Nephron (organoid): Measurements from ENCODE around the gene AQP5.

ENCODE experiments used
- H3K27ac Mint-ChIP-seq, 3 experiments: 2 replicates each; pipeline ENCODE4 v1.8.0; 2020; ENCODE audit warnings: mixed read lengths in 3 of 3, mild to moderate bottlenecking in 2 of 3, moderate library complexity in 1 of 3
- H3K27me3 Mint-ChIP-seq: 2 replicates; pipeline ENCODE4 v1.8.0; 2021; ENCODE audit warnings: low read depth, mild to moderate bottlenecking, moderate library complexity, mixed read lengths
- H3K36me3 Mint-ChIP-seq: 2 replicates; pipeline ENCODE4 v1.8.0; 2020; ENCODE audit warnings: low read depth, mixed read lengths
- H3K4me1 Mint-ChIP-seq: 2 replicates; pipeline ENCODE4 v1.8.0; 2020; ENCODE audit warnings: mixed read lengths
- H3K4me3 Mint-ChIP-seq, 3 experiments: 2 replicates each; pipeline ENCODE4 v1.8.0; 2020; ENCODE audit warnings: mild to moderate bottlenecking in 3 of 3, mixed read lengths in 3 of 3, moderate library complexity in 2 of 3
- H3K9me3 Mint-ChIP-seq: 2 replicates; pipeline ENCODE4 v1.8.0; 2020; ENCODE audit warnings: mixed read lengths
- CTCF ChIP-seq, 3 experiments: fragments of 200-600 bp; sonication (generic); IDR thresholded peaks; one replicate each; pipeline ENCODE4 v1.5.0; 2021; ENCODE audit warnings: antibody characterized with exemption in 3 of 3; ENCODE audit not compliant: unreplicated experiment in 3 of 3

Gene AQP5

DNA sequence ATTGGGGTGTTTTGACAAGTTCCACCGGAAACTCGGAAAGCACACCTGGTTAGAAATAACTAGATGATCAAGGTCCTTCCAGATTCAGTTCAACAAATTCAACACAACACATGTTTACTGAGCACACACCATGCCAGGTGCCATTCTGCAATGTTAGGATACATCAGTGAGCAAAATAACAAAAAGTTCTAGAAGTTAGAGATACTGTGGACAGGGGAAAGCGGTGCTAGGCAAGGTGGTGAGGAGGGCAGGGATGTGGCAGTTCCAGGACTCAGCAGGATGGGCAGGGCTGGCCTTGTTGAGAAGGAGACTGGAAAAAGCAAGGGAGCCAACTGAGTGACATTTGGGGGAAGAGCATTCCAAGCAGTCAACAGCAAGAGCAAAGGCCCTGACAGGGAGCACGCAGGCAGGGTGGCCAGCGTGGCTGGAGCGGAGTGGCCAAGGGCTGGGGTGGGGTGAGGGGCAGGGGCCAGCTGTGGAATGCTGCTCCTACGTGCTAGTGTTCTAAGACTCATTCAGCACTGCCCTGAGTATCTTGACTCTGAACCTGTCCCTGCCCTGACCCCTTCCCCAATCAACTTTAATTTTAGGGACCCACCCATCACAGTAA, 38.5 kb upstream of the AQP5 start:
- peaks cover 16% of the 10 kb centered on the region for H3K4me1 Mint-ChIP-seq
- no peak overlapping the region for H3K27ac Mint-ChIP-seq
- no peak overlapping the region for H3K4me3 Mint-ChIP-seq
- no peaks in the 10 kb centered on the region for H3K36me3 Mint-ChIP-seq
- H3K9me3 Mint-ChIP-seq = no peaks in the 10 kb centered on the region
- H3K27me3 Mint-ChIP-seq = peaks cover 4% of the 10 kb centered on the region
- no peak for TF ChIP-seq CTCF (IDR thresholded peaks at IDR 0.05; ENCODE audit: unreplicated experiment in 3 of 3)

DNA sequence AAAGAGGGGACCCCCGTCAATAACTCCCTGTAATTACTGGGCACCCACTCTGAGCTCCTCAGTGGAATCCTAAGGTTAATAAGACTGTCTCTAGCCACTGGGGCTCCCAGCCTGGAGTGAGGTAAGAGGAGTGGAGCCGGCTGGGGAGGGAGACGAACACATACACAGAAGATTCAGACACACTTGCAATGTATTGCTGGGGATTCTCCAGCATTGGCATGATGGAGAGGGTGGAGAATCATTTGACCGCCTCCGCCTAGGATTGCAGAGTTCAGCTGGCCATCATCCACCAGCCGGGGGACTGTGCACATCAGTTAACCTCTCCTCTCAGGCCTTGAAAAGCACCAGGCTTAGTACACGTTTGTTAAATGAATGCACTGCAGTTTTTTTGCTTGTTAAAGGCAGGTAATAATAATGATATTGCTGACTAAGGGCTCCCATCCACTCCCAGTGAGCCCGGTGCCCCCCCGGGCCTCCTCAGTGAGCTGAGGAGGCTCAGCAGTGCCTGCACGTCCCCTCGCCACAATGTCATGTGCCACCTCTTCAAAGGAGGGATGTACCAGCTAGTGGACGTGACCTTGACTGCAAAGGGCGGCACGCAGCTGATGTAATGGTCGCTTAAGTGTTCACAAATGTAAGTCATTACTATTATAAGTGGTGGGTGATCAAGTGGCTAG, 37.7 kb upstream of the AQP5 start:
- no peak for TF ChIP-seq CTCF (IDR thresholded peaks at IDR 0.05; ENCODE audit: unreplicated experiment in 3 of 3)
- Mint-ChIP-seq H3K27ac (no peak overlapping the region), H3K27me3 (peaks cover 4% of the 10 kb centered on the region), H3K9me3 (no peaks in the 10 kb centered on the region), H3K36me3 (no peaks in the 10 kb centered on the region), H3K4me3 (no peak overlapping the region), H3K4me1 (peaks cover 16% of the 10 kb centered on the region)

- H3K27me3 Mint-ChIP-seq = peaks cover 4% of the 10 kb centered on the region
- no peak for TF ChIP-seq CTCF (IDR thresholded peaks at IDR 0.05; ENCODE audit: unreplicated experiment in 3 of 3)
- no peak overlapping the region for H3K4me3 Mint-ChIP-seq
- no peaks in the 10 kb centered on the region for H3K36me3 Mint-ChIP-seq
- no peaks in the 10 kb centered on the region for H3K9me3 Mint-ChIP-seq
- H3K4me1 Mint-ChIP-seq = peaks cover 16% of the 10 kb centered on the region
- H3K27ac Mint-ChIP-seq = no peak overlapping the region
These were observed 36.9 kb upstream of the AQP5 start for GRCh38 chr12:49924628-49925246.

GRCh38 chr12:49925433-49926204, 36.1 kb upstream of the AQP5 start:
- Mint-ChIP-seq H3K27me3 (no peaks in the 10 kb centered on the region), H3K4me1 (peaks cover 11% of the 10 kb centered on the region), H3K27ac (peak overlapping the region in 1 of 3 experiments; percentile 31), H3K36me3 (no peaks in the 10 kb centered on the region), H3K9me3 (no peaks in the 10 kb centered on the region), H3K4me3 (no peak overlapping the region)
- no peak for TF ChIP-seq CTCF (IDR thresholded peaks at IDR 0.05; ENCODE audit: unreplicated experiment in 3 of 3)

GRCh38 chr12:49928471-49928870, 33.2 kb upstream of the AQP5 start:
- no peaks in the 10 kb centered on the region for H3K9me3 Mint-ChIP-seq
- H3K27me3 Mint-ChIP-seq = peaks cover 3% of the 10 kb centered on the region
- H3K4me1 Mint-ChIP-seq = peaks cover 11% of the 10 kb centered on the region
- TF ChIP-seq CTCF (IDR thresholded peaks at IDR 0.05; ENCODE audit: unreplicated experiment in 3 of 3) = no peak
- H3K27ac Mint-ChIP-seq = no peak overlapping the region
- H3K4me3 Mint-ChIP-seq = no peak overlapping the region
- no peaks in the 10 kb centered on the region for H3K36me3 Mint-ChIP-seq
